Measurements from ENCODE around the gene MMADHC.

Gene MMADHC

DNA sequence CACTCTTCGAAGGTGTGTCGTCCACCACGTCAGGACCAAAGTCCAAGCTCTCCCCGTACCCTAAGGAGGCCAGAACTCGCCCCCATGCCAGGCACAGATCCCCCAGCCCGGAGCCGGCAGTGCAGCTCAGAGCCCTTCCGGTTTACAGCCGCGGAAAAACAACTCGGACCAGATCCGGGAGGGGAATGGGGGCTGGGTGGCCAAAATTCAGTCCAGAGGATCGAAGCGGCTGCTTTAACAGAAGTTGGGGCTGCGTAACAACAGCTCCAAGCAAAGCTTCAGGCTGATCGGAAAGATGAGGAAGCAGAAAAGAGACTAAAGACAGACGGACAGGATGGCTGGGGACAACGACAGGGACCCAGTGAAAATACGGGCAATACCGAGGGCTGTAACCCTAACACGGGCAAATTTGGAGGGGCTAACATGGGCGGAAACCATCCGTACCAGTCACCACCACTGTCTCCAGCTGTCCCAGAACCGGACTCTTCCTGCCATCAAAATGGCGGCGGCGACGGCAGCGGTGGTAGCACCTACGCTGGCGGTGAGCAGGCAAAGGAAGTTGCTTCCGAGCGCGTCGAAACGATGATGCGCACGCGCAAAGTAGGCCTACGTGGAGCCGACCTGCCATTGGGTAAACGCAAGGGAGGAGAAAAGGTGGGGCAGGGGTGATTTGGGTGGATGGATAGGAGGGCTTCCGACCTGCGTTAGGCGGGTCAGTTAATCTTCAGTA is at the start of gene MMADHC:
TSS of gene MMADHC (minus strand) at position 556 of the 730 bp plus-strand sequence. CDS start 678 bp downstream, outside the sequence.
- DNase-seq (ENCODE audit: low read depth), result peak; percentile 84

GRCh38 chr2:149634103-149634502 is 46.5 kb upstream of the MMADHC start:
- DNase-seq (ENCODE audit: low read depth), result no peak

DNA sequence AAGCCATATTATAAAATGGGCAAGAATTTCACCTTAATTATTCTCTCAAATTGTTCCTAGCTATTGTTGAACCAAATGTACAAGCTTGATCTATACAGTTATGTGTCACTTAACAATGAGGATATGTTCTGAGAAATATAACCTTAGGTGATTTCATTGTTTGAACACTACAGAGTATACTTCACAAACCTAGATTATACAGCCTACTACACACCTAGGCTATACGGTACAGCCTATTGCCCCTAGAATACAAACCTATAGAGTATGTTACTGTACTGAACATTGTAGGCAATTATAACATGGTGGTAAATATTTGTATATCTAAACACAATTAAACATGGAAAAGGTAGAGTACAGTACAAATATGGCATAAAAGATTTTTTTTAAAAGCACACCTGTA is 42.9 kb upstream of the MMADHC start:
- no peak for DNase-seq (ENCODE audit: low read depth)

DNA sequence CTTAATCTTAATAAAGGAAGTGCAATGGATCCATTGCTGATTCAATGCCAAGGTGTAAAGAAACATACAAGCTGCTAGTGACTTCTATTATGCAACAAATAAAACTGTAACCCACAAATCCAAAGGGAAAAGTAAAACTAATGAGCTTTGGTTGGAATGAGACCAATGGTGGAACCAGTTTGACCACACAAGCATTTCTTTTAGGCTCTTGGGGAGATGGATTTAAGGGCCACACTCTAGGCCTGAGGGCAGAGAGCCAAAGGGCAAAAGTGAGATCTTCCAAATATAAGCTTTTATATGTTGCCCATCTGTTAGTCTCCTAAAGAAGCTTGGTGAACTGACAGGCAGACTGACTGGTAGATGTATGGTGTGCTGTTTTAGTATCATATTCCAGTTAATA is 41.5 kb upstream of the MMADHC start:
- no peak for DNase-seq (ENCODE audit: low read depth)

DNA sequence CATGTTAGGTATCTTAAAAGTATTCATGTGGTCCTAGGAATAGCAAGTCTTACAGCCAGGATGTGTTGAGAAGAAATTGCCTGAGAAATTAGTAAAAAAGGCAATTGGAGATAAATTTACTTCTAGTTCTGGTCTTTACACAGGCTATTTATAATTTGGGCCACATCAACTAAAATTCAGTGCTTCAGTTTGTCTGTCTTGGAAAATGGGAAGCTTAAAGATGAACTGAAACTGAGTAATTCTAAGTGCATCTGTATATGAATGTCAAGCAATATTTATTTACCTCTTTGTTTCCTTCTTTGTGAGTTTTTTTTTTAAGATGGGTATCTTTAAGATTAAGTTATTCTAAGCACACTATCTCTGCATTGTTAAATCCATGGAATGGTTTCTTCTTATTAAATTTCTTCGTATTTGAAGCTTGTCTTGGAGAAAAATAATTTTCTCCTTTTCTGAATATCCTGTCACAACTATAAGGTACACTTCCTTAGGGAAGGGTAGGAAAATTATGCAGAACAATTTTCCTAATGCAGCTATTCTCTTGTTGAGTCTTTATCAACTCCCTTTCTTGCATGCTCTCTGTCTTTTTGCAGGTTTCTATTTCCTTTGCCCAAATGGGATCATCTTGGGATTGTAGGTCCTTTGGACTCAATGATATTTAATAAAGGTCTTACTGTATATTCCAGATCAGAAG is 39.7 kb upstream of the MMADHC start:
- DNase-seq (ENCODE audit: low read depth), result no peak

DNA sequence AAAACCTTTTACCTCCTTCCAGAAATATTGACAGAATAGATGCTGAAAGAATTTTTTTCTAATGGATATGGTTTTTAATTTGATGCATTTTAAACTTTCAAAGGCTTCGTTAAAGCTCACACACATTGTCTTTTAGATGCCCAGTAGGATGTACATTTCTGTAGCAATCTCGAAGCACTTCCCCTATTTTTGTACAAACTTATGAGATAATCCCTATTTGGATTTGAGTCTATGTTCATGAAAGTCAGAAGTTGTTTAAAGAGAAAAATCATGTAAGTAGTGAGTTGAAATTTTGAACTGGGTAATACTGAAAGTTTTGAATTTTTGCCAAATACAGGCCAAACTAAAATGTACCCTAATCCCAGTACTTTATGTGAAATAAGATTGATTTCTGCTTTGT is 38.1 kb upstream of the MMADHC start:
- no peak for DNase-seq (ENCODE audit: low read depth)

GRCh38 chr2:149625271-149625670 is 37.7 kb upstream of the MMADHC start:
- no peak for DNase-seq (ENCODE audit: low read depth)

GRCh38 chr2:149622343-149622742 is 34.8 kb upstream of the MMADHC start:
- no peak for DNase-seq (ENCODE audit: low read depth)

DNA sequence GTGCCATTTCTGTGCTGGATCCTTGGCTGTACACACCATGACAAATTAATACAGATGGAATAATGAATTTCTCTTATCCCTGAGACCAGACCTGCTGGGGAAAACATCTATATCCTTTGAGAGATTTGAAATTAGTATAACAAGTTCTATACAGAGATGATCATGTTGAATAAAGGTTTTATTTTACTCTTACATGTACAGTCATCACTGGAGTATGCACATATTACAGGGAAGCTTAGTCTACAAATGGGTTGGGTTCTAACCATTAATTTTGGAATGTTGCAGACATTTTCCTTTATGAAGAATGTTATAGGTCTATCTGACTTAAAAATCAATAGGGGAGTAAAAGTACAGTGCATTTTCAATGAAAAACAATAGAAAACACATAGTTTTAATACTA is 29.9 kb upstream of the MMADHC start:
- no peak for DNase-seq (ENCODE audit: low read depth)

DNA sequence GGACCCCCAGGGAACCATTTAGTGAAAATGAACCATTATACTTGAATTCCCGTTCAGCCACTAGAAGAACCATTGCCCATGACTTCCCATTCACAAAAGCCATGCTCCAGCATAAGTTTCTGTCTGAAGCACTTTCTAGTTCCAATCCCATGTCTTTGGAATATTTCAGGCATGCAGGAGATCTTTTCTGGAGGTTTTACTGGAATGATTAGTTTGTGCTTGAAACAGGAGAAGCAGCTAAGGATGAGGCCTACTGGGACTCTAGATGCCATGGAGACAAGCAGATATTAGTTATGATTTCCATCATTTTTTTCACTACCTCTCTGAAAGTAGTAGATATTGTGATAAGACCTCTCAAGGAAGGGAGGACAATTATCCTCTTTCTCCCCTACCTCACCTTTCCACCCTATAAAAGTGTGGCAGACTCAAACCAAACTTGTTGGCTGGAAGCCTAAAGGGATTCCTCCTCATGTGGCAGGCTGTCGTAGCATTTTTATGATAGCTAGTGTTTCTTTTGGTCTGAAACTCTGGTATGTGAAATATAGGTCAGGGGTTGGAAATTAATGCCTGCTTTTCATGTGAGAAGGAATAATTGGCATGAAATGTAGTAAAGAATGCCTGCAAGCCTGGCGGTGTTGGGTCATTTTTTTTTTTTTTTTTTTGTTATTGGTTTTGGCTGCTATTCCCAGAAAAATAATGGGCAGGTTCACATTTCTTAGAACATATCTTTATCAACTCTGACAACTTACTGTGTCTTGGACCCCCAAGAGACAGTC is 29.3 kb upstream of the MMADHC start:
- no peak for DNase-seq (ENCODE audit: low read depth)

- DNase-seq (ENCODE audit: low read depth), result no peak
These were observed 26.1 kb upstream of the MMADHC start for GRCh38 chr2:149613704-149614103.

DNA sequence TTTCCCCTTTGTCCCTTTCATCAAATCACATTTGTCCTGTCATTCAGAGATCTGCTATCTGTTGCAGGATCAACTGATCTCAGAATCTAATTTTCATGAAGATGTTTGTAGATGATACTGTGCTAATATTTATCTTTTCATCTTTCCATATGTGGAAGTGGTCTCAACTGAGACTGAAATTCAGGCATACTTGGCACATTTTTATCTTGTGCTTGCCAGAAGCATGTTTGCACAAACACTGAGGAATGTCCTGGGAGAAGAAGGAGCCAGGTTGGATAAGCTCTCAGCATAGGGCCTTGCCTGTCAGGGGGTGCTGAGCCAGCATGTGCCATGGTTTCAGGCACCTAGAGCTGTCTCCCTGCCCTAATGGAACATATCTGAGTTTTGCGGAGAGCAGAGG is 24.5 kb upstream of the MMADHC start:
- DNase-seq (ENCODE audit: low read depth), result no peak

DNA sequence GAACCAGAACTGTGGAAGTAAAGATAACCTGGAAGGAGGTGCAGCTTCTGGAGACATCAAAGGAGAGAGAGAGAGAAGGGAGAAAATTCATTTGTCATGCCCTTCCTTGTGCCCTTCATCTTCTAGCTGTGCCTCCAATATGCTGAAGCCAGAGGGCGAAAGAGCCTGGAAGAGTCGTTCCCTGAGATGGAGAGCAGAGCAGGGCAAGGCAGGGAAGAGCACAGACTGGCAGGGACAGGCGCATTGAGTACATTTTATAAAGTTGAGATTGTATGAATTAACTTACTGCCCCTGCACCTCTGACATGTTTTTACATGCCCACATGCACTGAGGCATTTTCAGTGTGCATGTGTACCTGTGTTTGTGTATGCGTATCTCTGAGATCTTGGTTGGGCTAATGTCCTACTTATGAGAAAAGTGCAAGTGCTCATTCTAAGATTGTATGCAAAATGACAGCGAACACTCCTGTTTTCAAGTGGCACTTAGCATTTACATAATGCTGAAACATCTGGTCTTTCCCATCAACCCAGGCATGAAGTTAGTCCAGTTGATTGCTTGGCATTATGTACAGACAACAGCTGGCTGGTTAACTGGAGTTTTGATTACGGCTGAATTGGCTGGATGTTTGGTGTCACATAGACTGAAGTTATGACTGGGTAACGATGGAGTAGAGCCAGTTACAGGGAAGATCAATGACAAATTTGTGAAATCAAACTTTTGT is 23.7 kb upstream of the MMADHC start:
- DNase-seq (ENCODE audit: low read depth), result no peak

GRCh38 chr2:149606251-149606811 is 18.8 kb upstream of the MMADHC start:
- DNase-seq (ENCODE audit: low read depth), result no peak

GRCh38 chr2:149603248-149603647 is 15.7 kb upstream of the MMADHC start:
- DNase-seq (ENCODE audit: low read depth), result no peak

DNA sequence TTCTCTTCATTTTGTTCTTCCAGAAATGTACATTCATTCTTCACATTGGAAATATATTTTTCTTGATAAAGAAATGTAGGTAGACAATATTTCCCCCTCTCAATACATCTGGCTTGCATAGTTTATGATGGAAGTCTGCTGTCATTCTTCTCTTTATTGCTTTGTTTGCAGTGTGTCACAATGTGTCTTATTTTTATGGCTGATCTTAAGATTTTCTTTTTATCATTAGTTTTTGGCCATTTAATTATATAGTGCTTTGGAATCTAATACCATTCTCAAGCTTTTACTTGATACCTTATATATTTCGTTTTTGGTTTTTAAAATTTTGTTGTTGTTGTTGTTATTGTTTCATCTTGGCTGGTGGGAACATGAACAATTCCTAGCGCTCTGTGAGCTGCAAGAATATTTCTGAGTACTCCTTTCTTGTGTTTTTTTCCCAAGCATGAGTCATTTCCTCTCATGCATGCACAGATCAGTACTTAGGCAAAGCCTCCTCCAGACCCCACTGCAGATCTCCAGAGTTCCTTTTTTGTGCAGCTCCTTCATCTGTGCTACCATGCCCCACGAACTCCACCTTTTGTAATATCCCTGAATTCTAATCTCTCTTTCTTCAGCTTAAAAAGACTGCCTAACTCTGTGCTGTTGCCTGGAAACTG is 13.7 kb upstream of the MMADHC start:
- DNase-seq (ENCODE audit: low read depth), result no peak

- peak; percentile 11 for DNase-seq (ENCODE audit: low read depth)
These were observed 10.2 kb upstream of the MMADHC start for GRCh38 chr2:149597668-149598326.

DNA sequence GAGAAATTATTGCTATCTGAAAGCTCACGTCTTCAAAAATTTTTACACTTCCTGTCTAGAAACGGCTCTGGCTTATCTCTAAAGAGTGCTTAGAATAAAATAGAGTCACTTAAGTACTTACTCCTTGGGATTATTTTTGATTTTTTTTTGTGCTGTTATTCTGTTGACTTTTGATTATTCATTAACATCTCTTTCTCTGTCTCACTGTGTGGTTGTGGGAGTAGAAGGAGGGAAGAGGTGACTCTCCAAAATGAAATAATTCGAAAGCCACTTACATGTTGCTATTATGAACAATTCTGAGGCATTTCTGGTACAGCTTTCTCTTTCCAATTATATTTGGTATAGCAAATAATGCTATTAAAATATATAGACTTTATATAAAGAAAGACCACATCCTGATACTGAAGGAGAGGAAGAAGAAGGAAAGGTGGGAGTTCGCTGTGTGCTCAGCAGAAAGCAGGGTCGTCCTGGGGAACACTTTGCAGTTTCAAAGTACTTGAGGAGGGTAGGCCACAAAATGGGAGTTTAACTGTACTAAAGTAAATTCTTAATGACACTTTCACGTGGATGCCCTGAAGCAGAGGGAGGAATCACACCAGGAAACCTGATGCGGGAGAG is 9.6 kb upstream of the MMADHC start:
- DNase-seq (ENCODE audit: low read depth), result no peak

DNA sequence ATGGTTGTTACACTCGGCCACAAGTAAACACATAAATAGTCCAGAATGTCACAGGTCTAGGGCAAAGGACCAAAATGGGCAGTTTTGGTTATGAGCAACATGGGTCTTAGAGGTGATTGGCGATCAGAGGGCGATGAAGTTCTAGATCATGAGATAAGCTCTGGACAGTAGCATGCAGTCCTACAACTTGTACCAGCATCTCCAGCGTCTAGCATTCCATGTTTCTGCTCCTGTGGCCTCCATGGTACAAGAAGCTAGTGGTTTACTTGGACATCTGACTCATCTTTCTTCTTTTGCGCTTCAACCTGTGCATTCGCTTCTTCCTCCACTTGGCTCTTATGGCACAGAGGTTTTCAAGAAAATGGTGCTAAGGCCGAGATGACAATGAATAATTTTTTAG is 8.9 kb upstream of the MMADHC start:
- DNase-seq (ENCODE audit: low read depth), result no peak
